HCT116 (cell line): ENCODE measurements around the gene TSC22D3. TPM values are rescaled to one million over a fixed set of nuclear protein-coding genes. Genes with fewer than 3 reads are reported as not detected.

ENCODE experiments used
- ATAC-seq: fragments of 200-7000 bp; cut with Tn5 transposase; 2 replicates; pipeline ENCODE4 v1.9.1; 2020; ENCODE audit warnings: mild to moderate bottlenecking, moderate library complexity
- BruUV-seq: library from RNA; stranded (reverse); fragments of 400-500 nt; replicated peaks from 2 replicates; lab custom pipeline; 2021; lab: Mats Ljungman, UMichigan
- CTCF ChIA-PET: fragments of 300-600 bp; sonication (Branson Sonifier 250); formaldehyde crosslinking; loops from one replicate; lab custom pipeline; 2021; ENCODE audit warnings: antibody characterized with exemption; lab: Charles Lee
- POLR2A ChIA-PET: fragments of 300-600, 350-600 bp; sonication (Branson Sonifier 250); formaldehyde crosslinking; loops from one replicate; lab custom pipeline; 2021; ENCODE audit warnings: antibody characterized with exemption; lab: Charles Lee
- RAD21 ChIA-PET, 2 experiments: fragments of 300-600 bp; sonication (Branson Sonifier 250); formaldehyde crosslinking; loops; one replicate each; lab custom pipeline; 2023; ENCODE audit warnings: low total read pairs in 2 of 2; ENCODE audit not compliant: uncharacterized antibody in 2 of 2, unreplicated experiment in 2 of 2, low non-redundant PET in 1 of 2; lab: Charles Lee
- DNase-seq: peaks from one replicate; pipeline ENCODE4 v3.0.0-alpha.2; 2010; ENCODE audit warnings: low read depth, low spot score
- H2AFZ ChIP-seq: fragments of 200-600 bp; shearing (Covaris generic), sonication (generic); 2 replicates; pipeline ENCODE4 v1.6.1; 2017; ENCODE audit warnings: low read depth, mixed run types, mixed read lengths, antibody characterized with exemption, low read length; ENCODE audit not compliant: poor library complexity, severe bottlenecking
- H3K27ac ChIP-seq: 2 replicates; pipeline ENCODE4 v1.5.1; 2012; ENCODE audit warnings: low read depth, low read length
- H3K27me3 ChIP-seq: fragments of 200-600 bp; sonication (generic); 2 replicates; pipeline ENCODE4 v1.6.1; 2016; ENCODE audit warnings: mixed run types, low read length, mixed read lengths; ENCODE audit not compliant: insufficient read depth
- H3K36me3 ChIP-seq, 2 experiments: fragments of 200-500 bp in 1 of 2; fragments of 200-600 bp in 1 of 2; sonication (Bioruptor generic) in 1 of 2; sonication (generic) in 1 of 2; 2 replicates each; pipeline versions ENCODE4 v1.5.1 to v1.6.1; 2014 to 2016; ENCODE audit warnings: low read length in 2 of 2, inconsistent platforms in 1 of 2, mixed read lengths in 1 of 2, mixed run types in 1 of 2; ENCODE audit not compliant: insufficient read depth in 2 of 2, control insufficient read depth in 1 of 2
- H3K4me1 ChIP-seq, 2 experiments: fragments of 200-600 bp in 1 of 2; sonication (generic) in 1 of 2; 2 replicates each; pipeline versions ENCODE4 v1.5.1 to v1.6.1; 2012 to 2017; ENCODE audit warnings: low read length in 2 of 2, inconsistent platforms in 1 of 2, mild to moderate bottlenecking in 1 of 2, mixed read lengths in 1 of 2, mixed run types in 1 of 2, moderate library complexity in 1 of 2; ENCODE audit not compliant: insufficient read depth in 2 of 2, control insufficient read depth in 1 of 2
- H3K4me2 ChIP-seq: fragments of 200-600 bp; sonication (generic); 2 replicates; pipeline ENCODE4 v1.6.1; 2017; ENCODE audit warnings: mixed run types, low read length, mixed read lengths
- H3K4me3 ChIP-seq, 2 experiments: fragments of 200-600 bp in 1 of 2; sonication (generic) in 1 of 2; replicated peaks in 1 of 2; 2 replicates each; pipeline ENCODE4 v1.5.1; 2011 to 2016; ENCODE audit warnings: low read length in 2 of 2, control low read depth in 1 of 2, low read depth in 1 of 2, mild to moderate bottlenecking in 1 of 2, mixed read lengths in 1 of 2, mixed run types in 1 of 2
- H3K79me2 ChIP-seq: fragments of 200-600 bp; sonication (generic); 2 replicates; pipeline ENCODE4 v1.6.1; 2017; ENCODE audit warnings: mild to moderate bottlenecking, mixed run types, low read length, moderate library complexity, mixed read lengths; ENCODE audit not compliant: insufficient read depth
- H3K9ac ChIP-seq: fragments of 200-600 bp; sonication (generic); 2 replicates; pipeline ENCODE4 v1.6.1; 2016; ENCODE audit warnings: low read length, mixed read lengths
- H3K9me2 ChIP-seq: fragments of 200-600 bp; sonication (generic), shearing (Covaris generic); 2 replicates; pipeline ENCODE4 v1.6.1; 2017; ENCODE audit warnings: mixed run types, mild to moderate bottlenecking, moderate library complexity; ENCODE audit not compliant: insufficient read depth
- H3K9me3 ChIP-seq, 2 experiments: fragments of 200-500 bp in 1 of 2; fragments of 200-600 bp in 1 of 2; sonication (Bioruptor generic) in 1 of 2; sonication (generic) in 1 of 2; 2 replicates each; pipeline ENCODE4 v1.6.1; 2014 to 2017; ENCODE audit warnings: low read length in 2 of 2, mixed read lengths in 2 of 2, inconsistent platforms in 1 of 2, low read depth in 1 of 2, mild to moderate bottlenecking in 1 of 2, mixed run types in 1 of 2, moderate library complexity in 1 of 2; ENCODE audit not compliant: control insufficient read depth in 1 of 2, insufficient read depth in 1 of 2
- H4K20me1 ChIP-seq: fragments of 200-600 bp; sonication (generic), shearing (Covaris generic); 2 replicates; pipeline ENCODE4 v1.6.1; 2017; ENCODE audit warnings: mixed run types, mild to moderate bottlenecking, moderate library complexity; ENCODE audit not compliant: insufficient read depth
- CBX3 ChIP-seq: IDR thresholded peaks from 2 replicates; pipeline ENCODE4 v1.6.1; 2012; ENCODE audit warnings: low read depth
- CEBPB ChIP-seq: IDR thresholded peaks from 2 replicates; pipeline ENCODE4 v1.6.1; 2012; ENCODE audit warnings: low read depth
- EZH2 ChIP-seq: fragments of 200-600 bp; sonication (generic); IDR thresholded peaks from 2 replicates; pipeline ENCODE4 v1.6.1; 2017; ENCODE audit warnings: antibody characterized with exemption, mixed run types
- EZH2phosphoT487 ChIP-seq: fragments of 200-600 bp; IDR thresholded peaks from 2 replicates; pipeline ENCODE4 v1.6.1; 2018; ENCODE audit warnings: antibody characterized with exemption, borderline replicate concordance
- FOSL1 ChIP-seq: IDR thresholded peaks from 2 replicates; pipeline ENCODE4 v1.6.1; 2012; ENCODE audit warnings: low read depth
- JUND ChIP-seq: IDR thresholded peaks from 2 replicates; pipeline ENCODE4 v1.6.1; 2012
- POLR2AphosphoS5 ChIP-seq: IDR thresholded peaks from 2 replicates; pipeline ENCODE4 v1.6.1; 2011; ENCODE audit warnings: mild to moderate bottlenecking, low read depth, low read length, moderate library complexity
- RAD21 ChIP-seq: IDR thresholded peaks from 2 replicates; pipeline ENCODE4 v1.6.1; 2012; ENCODE audit warnings: low read depth, mild to moderate bottlenecking
- SP1 ChIP-seq: IDR thresholded peaks from 2 replicates; pipeline ENCODE4 v1.6.1; 2012; ENCODE audit warnings: low read depth
- SRF ChIP-seq: IDR thresholded peaks from 2 replicates; pipeline ENCODE4 v1.6.1; 2012; ENCODE audit warnings: low read depth
- TCF7L2 ChIP-seq: IDR thresholded peaks from 2 replicates; pipeline ENCODE4 v1.7.0; 2011; ENCODE audit warnings: borderline replicate concordance, inconsistent platforms; ENCODE audit not compliant: insufficient read depth, insufficient read length; ENCODE audit errors: extremely low read depth
- YY1 ChIP-seq: IDR thresholded peaks from 2 replicates; pipeline ENCODE4 v1.6.1; 2011; ENCODE audit warnings: low read length, low read depth, moderate library complexity, mild to moderate bottlenecking; ENCODE audit not compliant: insufficient replicate concordance; ENCODE audit errors: extremely low read depth
- ZFX ChIP-seq: fragments of 450-650 bp; IDR thresholded peaks from 2 replicates; pipeline ENCODE4 v1.6.1; 2017
- ZNF274 ChIP-seq: fragments of 200-500 bp; sonication (Bioruptor generic); IDR thresholded peaks from 2 replicates; pipeline ENCODE4 v1.6.1; 2014; ENCODE audit warnings: mild to moderate bottlenecking, low read depth, low read length, inconsistent platforms
- intact Hi-C: fragments of 100-400 bp; cut with micrococcal nuclease; formaldehyde crosslinking; loops from 2 replicates; pipeline ENCODE4 v1.10.0; 2022
- total RNA-seq: library from RNA; stranded (reverse); gene quantifications from one replicate; pipeline ENCODE4 v1.2.1, GENCODE V29; 2021; ENCODE audit not compliant: unreplicated experiment
- TF ChIP-seq, protein P1 (sequence below): IDR thresholded peaks from 2 replicates; pipeline ENCODE4 v1.6.1; 2012
- TF ChIP-seq, protein P2 (sequence below): IDR thresholded peaks from 2 replicates; pipeline ENCODE4 v1.6.1; 2012; ENCODE audit warnings: low read depth
- TF ChIP-seq, protein P3 (sequence below): IDR thresholded peaks from 2 replicates; pipeline ENCODE4 v1.6.1; 2012

Gene TSC22D3
- total RNA-seq, 1 experiment from 2014 or later: 24.6 TPM

DNA sequence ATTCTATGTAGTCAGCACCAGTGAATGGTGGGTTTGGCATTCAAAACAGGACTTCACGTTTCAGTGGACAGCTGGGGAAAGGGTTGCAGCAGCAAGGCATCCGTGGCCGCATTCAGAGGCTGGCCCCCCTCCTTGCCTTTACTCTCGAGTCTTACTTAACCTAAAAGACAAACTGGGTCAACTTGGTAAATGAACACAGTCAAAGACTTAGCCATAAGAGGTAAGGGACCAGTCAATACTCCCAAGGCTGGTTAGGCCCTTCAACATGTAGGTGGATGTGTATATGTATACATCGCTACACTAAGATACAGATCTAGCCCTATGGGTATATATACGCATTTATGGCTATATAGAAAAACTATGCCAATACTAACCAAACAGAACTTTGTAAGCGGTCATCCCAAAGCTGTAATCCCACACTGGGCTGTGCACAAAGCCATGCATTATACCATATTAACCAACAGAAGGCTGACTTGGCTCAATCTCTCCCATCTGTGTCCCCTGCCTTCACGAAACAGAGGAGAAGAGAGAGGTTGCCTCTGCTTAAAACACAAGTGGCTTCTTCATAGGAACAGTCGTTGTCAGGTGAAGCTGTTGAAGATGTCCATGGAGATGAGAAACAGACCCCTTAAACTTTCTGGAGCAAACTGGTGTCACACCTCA lies 61.9 kb downstream of the TSC22D3 start:
- DNase-seq (no peak), ATAC-seq (no peak)
- Histone ChIP-seq H3K4me3 (no peak overlapping the region), H3K27ac (no peak overlapping the region), H3K9me3 (no peaks in the 10 kb centered on the region), H3K27me3 (no peaks in the 10 kb centered on the region), H4K20me1 (no peaks in the 10 kb centered on the region), H2AFZ (no peak overlapping the region), H3K4me2 (no peak overlapping the region), H3K4me1 (peaks cover 14 to 21% of the 10 kb centered on the region in 2 experiments), H3K36me3 (no peaks in the 10 kb centered on the region), H3K9ac (no peak overlapping the region), H3K79me2 (no peaks in the 10 kb centered on the region), H3K9me2 (no peaks in the 10 kb centered on the region)
- no TSS peak for BruUV-seq
- intact Hi-C loops: loop anchor here (10.0 kb wide), 1 partner anchor 61 kb away; the partner anchor contains the start of genes NCBP2L and TSC22D3
- ChIA-PET CTCF (no interaction called here), POLR2A (no interaction called here), RAD21 (no interaction called here)
- no peak for TF ChIP-seq POLR2AphosphoS5
- TF ChIP-seq FOSL1: no peak
- TF ChIP-seq, protein P1, sequence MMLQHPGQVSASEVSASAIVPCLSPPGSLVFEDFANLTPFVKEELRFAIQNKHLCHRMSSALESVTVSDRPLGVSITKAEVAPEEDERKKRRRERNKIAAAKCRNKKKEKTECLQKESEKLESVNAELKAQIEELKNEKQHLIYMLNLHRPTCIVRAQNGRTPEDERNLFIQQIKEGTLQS: no peak
- no peak for TF ChIP-seq ZFX
- no peak for TF ChIP-seq JUND
- TF ChIP-seq TCF7L2: no peak

DNA sequence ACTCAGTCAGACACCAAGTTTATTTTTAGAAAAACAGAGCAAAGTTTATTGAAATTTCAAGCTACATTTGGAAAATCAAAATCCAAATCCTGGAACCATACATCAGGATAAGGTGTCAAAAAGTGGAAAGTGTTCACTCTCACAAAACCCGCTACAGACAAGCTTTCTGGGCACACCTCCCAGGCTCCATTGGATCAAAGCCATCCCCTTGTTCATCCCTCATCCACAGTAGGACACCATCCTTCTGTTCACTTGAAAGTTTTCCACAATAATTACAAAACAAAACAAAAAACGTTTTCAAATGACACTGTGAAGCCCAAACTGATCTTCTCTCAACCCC lies 62.4 kb downstream of the TSC22D3 start:
- no peaks in the 10 kb centered on the region for H3K9me3 ChIP-seq
- no peak overlapping the region for H3K27ac ChIP-seq
- intact Hi-C loops: loop anchor here (10.0 kb wide), 1 partner anchor 62 kb away; the partner anchor contains the start of genes NCBP2L and TSC22D3
- BruUV-seq: no TSS peak
- H3K4me3 ChIP-seq: no peak overlapping the region
- RAD21 ChIA-PET: no interaction called here
- peaks cover 11 to 16% of the 10 kb centered on the region in 2 experiments for H3K4me1 ChIP-seq
- no peaks in the 10 kb centered on the region for H3K79me2 ChIP-seq
- no peaks in the 10 kb centered on the region for H3K9me2 ChIP-seq
- POLR2A ChIA-PET: no interaction called here
- ATAC-seq: no peak
- no peak for DNase-seq
- CTCF ChIA-PET: no interaction called here
- H3K4me2 ChIP-seq: no peak overlapping the region
- H3K9ac ChIP-seq: no peak overlapping the region
- no peaks in the 10 kb centered on the region for H3K27me3 ChIP-seq
- H4K20me1 ChIP-seq: no peaks in the 10 kb centered on the region
- no peak overlapping the region for H2AFZ ChIP-seq
- H3K36me3 ChIP-seq: no peaks in the 10 kb centered on the region
- TF ChIP-seq SP1 (no peak), EZH2phosphoT487 (no peak), YY1 (no peak), POLR2AphosphoS5 (no peak), EZH2 (no peak), TCF7L2 (no peak), SRF (no peak), RAD21 (no peak), ZNF274 (no peak), CBX3 (no peak), CEBPB (no peak)
- TF ChIP-seq, protein P2, sequence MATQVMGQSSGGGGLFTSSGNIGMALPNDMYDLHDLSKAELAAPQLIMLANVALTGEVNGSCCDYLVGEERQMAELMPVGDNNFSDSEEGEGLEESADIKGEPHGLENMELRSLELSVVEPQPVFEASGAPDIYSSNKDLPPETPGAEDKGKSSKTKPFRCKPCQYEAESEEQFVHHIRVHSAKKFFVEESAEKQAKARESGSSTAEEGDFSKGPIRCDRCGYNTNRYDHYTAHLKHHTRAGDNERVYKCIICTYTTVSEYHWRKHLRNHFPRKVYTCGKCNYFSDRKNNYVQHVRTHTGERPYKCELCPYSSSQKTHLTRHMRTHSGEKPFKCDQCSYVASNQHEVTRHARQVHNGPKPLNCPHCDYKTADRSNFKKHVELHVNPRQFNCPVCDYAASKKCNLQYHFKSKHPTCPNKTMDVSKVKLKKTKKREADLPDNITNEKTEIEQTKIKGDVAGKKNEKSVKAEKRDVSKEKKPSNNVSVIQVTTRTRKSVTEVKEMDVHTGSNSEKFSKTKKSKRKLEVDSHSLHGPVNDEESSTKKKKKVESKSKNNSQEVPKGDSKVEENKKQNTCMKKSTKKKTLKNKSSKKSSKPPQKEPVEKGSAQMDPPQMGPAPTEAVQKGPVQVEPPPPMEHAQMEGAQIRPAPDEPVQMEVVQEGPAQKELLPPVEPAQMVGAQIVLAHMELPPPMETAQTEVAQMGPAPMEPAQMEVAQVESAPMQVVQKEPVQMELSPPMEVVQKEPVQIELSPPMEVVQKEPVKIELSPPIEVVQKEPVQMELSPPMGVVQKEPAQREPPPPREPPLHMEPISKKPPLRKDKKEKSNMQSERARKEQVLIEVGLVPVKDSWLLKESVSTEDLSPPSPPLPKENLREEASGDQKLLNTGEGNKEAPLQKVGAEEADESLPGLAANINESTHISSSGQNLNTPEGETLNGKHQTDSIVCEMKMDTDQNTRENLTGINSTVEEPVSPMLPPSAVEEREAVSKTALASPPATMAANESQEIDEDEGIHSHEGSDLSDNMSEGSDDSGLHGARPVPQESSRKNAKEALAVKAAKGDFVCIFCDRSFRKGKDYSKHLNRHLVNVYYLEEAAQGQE: no peak
- TF ChIP-seq, protein P3, sequence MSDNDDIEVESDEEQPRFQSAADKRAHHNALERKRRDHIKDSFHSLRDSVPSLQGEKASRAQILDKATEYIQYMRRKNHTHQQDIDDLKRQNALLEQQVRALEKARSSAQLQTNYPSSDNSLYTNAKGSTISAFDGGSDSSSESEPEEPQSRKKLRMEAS: no peak
